ENCODE data around the gene CCDC6. TPM values are rescaled to one million over a fixed set of nuclear protein-coding genes. Genes with fewer than 3 reads are reported as not detected.

Gene CCDC6
- total RNA-seq, 1 experiment from 2014 or later, result 37.6 TPM

GRCh38 chr10:59896191-59896590, 10.2 kb downstream of the CCDC6 start:
- Histone ChIP-seq H3K27me3 (ENCODE audit: low read length) (no peaks in the 10 kb centered on the region), H3F3A (ENCODE audit: low read length, unreplicated experiment) (no peaks in the 10 kb centered on the region), H3K9me2 (replicated peaks; ENCODE audit: low read length) (no peaks in the 10 kb centered on the region), H3K4me2 (ENCODE audit: low read length) (no peak overlapping the region), H3K4me1 (ENCODE audit: insufficient read depth, low read length) (peaks cover 21% of the 10 kb centered on the region), H2AFZ (ENCODE audit: low read length) (no peak overlapping the region), H3K9me3 (ENCODE audit: low read length) (no peaks in the 10 kb centered on the region), H3K9ac (ENCODE audit: low read length) (no peak overlapping the region), H3K36me3 (ENCODE audit: low read depth, low read length) (0 out of 2 replicates have a peak, but pooled peaks cover 4% of the 10 kb centered on the region), H3K27ac (ENCODE audit: low read length) (no peak overlapping the region), H4K20me1 (ENCODE audit: low read length) (peaks cover 55% of the 10 kb centered on the region), H3K79me2 (ENCODE audit: low read length) (peaks cover 99% of the 10 kb centered on the region), H3K4me3 (ENCODE audit: low read length) (no peak overlapping the region)
- no TSS peak for BruUV-seq (replicated peaks)
- DNase-seq (no peak), ATAC-seq (no peak)
- ChIA-PET POLR2A (ENCODE audit: unreplicated experiment) (no interaction called here), CTCF (no interaction called here)
- intact Hi-C loops (cut with micrococcal nuclease), result no loop called here
- TF ChIP-seq CTCF (conservative IDR thresholded peaks at IDR 0.05; ENCODE audit: low read depth, low read length) (no peak), EZH2phosphoT487 (IDR thresholded peaks at IDR 0.05; ENCODE audit: borderline replicate concordance, low read length) (no peak), EZH2 (IDR thresholded peaks at IDR 0.05; ENCODE audit: low read length, unreplicated experiment) (no peak)

GRCh38 chr10:59895629-59896116, 10.7 kb downstream of the CCDC6 start:
- H3K4me2 ChIP-seq (ENCODE audit: low read length), result no peak overlapping the region
- H4K20me1 ChIP-seq (ENCODE audit: low read length), result peaks cover 55% of the 10 kb centered on the region
- ATAC-seq, result no peak

More at GRCh38 chr10:59895629-59896116, 10.7 kb downstream of the CCDC6 start:
- CTCF ChIA-PET, result no interaction called here
- H3K4me3 ChIP-seq (ENCODE audit: low read length), result no peak overlapping the region
- no peak overlapping the region for H3K9ac ChIP-seq (ENCODE audit: low read length)
- H3K27ac ChIP-seq (ENCODE audit: low read length), result no peak overlapping the region
- no peak for DNase-seq
- H3K79me2 ChIP-seq (ENCODE audit: low read length), result peaks cover 99% of the 10 kb centered on the region
- intact Hi-C loops (cut with micrococcal nuclease), result no loop called here
- POLR2A ChIA-PET (ENCODE audit: unreplicated experiment), result no interaction called here
- no peaks in the 10 kb centered on the region for H3K9me3 ChIP-seq (ENCODE audit: low read length)
- TF ChIP-seq EZH2 (IDR thresholded peaks at IDR 0.05; ENCODE audit: low read length, unreplicated experiment) (no peak), CTCF (conservative IDR thresholded peaks at IDR 0.05; ENCODE audit: low read depth, low read length) (no peak), EZH2phosphoT487 (IDR thresholded peaks at IDR 0.05; ENCODE audit: borderline replicate concordance, low read length) (no peak)
- H3F3A ChIP-seq (ENCODE audit: low read length, unreplicated experiment), result no peaks in the 10 kb centered on the region
- H3K4me1 ChIP-seq (ENCODE audit: insufficient read depth, low read length), result peaks cover 17% of the 10 kb centered on the region
- 0 out of 2 replicates have a peak, but pooled peaks cover 6% of the 10 kb centered on the region for H3K36me3 ChIP-seq (ENCODE audit: low read depth, low read length)
- H3K9me2 ChIP-seq (replicated peaks; ENCODE audit: low read length), result no peaks in the 10 kb centered on the region
- BruUV-seq (replicated peaks), result no TSS peak
- H2AFZ ChIP-seq (ENCODE audit: low read length), result no peak overlapping the region
- no peaks in the 10 kb centered on the region for H3K27me3 ChIP-seq (ENCODE audit: low read length)
